ENCODE data around the gene CASP10. TPM values are rescaled to one million over a fixed set of nuclear protein-coding genes. Genes with fewer than 3 reads are reported as not detected.

Gene CASP10
- total and polyA plus RNA-seq, 2 donors (not counting 1 experiment from before 2014, with no cell fraction given) = 16.0 to 34.3 TPM

DNA sequence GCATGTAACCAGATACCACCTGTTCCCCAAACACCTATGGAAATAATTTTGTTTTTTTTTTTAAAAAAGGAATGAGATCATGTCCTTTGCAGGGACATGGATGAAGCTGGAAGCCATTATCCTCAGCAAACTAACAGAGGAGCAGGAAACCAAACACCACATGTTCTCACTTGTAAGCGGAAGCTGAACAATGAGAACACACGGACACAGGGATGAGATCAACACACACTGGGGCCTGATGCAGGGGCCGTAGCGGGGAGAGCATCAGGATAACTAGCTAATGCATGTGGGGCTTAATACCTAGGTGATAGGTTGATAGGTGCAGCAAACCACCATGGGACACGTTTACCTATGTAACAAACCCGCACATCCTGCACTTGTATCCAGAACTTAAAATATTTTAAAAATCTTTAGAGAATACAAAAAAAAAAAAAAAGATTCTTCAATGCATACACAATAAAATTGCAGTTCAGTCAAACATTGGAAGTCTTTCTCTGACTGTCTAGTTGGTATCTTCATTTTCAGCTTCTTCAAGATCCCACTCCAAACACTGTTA is 11.6 kb upstream of the CASP10 start:
- DNase-seq = no peak
- Mint-ChIP-seq H3K4me1 (peaks cover 27% of the 10 kb centered on the region), H3K9me3 (ENCODE audit: insufficient read depth) (no peaks in the 10 kb centered on the region), H3K27ac (no peak overlapping the region), H3K4me3 (no peak overlapping the region), H3K27me3 (no peaks in the 10 kb centered on the region)
- no peak overlapping the region for H3K4me2 ChIP-seq (replicated peaks; ENCODE audit: low read depth, low read length, poor library complexity, severe bottlenecking)
- no peak for ATAC-seq (ENCODE audit: low read depth)
- H3K36me3 ChIP-seq (replicated peaks in 1 of 2; ENCODE audit: control extremely low read depth in 1 of 2, control insufficient read depth in 1 of 2, extremely low read depth in 1 of 2, insufficient read depth in 2 of 2, low read length in 1 of 2) = peaks cover 2 to 4% of the 10 kb centered on the region in 2 experiments
- intact Hi-C loops (cut with micrococcal nuclease) = no loop called here
- H3K4me3 ChIP-seq (ENCODE audit: control extremely low read depth in 1 of 5, extremely low read depth in 1 of 5, insufficient read depth in 1 of 5, low read depth in 2 of 5, low read length in 4 of 5) = no peak overlapping the region
- 96% methylated on average over 4 of the region's 6 CpGs for WGBS (ENCODE audit: insufficient coverage)
- H4K20me1 ChIP-seq (ENCODE audit: control insufficient read depth, insufficient read depth, low read length, poor library complexity, severe bottlenecking) = no peaks in the 10 kb centered on the region
- no peak overlapping the region for H2AFZ ChIP-seq (ENCODE audit: insufficient read depth, low read depth, low read length, poor library complexity, severe bottlenecking)
- CTCF ChIA-PET = interaction anchor here (0.7 to 1.7 kb wide), 6 partner anchors 8 to 270 kb away, joined by 3 to 7 read pairs (median 4); partner anchors contain the start of gene CASP10
- peaks cover 7% of the 10 kb centered on the region for H3K79me2 ChIP-seq (ENCODE audit: control insufficient read depth, insufficient read depth, low read length)
- no peaks in the 10 kb centered on the region for H3K27me3 ChIP-seq (replicated peaks in 1 of 4; ENCODE audit: control extremely low read depth in 1 of 4, control insufficient read depth in 3 of 4, insufficient read depth in 4 of 4, low read length in 3 of 4)
- H3K4me1 ChIP-seq (ENCODE audit: control insufficient read depth in 2 of 2, insufficient read depth in 2 of 2, low read length in 2 of 2) = peaks cover 12 to 20% of the 10 kb centered on the region in 2 donors
- TF ChIP-seq, protein P1, sequence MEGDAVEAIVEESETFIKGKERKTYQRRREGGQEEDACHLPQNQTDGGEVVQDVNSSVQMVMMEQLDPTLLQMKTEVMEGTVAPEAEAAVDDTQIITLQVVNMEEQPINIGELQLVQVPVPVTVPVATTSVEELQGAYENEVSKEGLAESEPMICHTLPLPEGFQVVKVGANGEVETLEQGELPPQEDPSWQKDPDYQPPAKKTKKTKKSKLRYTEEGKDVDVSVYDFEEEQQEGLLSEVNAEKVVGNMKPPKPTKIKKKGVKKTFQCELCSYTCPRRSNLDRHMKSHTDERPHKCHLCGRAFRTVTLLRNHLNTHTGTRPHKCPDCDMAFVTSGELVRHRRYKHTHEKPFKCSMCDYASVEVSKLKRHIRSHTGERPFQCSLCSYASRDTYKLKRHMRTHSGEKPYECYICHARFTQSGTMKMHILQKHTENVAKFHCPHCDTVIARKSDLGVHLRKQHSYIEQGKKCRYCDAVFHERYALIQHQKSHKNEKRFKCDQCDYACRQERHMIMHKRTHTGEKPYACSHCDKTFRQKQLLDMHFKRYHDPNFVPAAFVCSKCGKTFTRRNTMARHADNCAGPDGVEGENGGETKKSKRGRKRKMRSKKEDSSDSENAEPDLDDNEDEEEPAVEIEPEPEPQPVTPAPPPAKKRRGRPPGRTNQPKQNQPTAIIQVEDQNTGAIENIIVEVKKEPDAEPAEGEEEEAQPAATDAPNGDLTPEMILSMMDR (IDR thresholded peaks at IDR 0.05) = no peak
- POLR2A ChIA-PET = interaction anchor here (0.7 to 1.5 kb wide), 4 partner anchors 14 to 241 kb away, joined by 3 to 8 read pairs (median 4); no protein-coding TSS in a partner anchor
- H3K27ac ChIP-seq (ENCODE audit: low read length in 2 of 2) = no peak overlapping the region
- H3K9me3 ChIP-seq (ENCODE audit: control extremely low read depth in 1 of 3, control insufficient read depth in 2 of 3, insufficient read depth in 1 of 3, low read length in 2 of 3) = peaks cover 0 to 4% (median 0%) of the 10 kb centered on the region in 3 donors
- no peak overlapping the region for H3K9ac ChIP-seq (ENCODE audit: low read length)

- no peak overlapping the region for H3K9ac ChIP-seq (ENCODE audit: low read length)
- no peaks in the 10 kb centered on the region for H3K9me3 ChIP-seq (ENCODE audit: control extremely low read depth in 1 of 3, control insufficient read depth in 2 of 3, insufficient read depth in 1 of 3, low read length in 2 of 3)
- ChIA-PET CTCF (interaction anchor here (1.0 kb wide), 1 partner anchor 11 kb away, joined by 7 read pairs; the partner anchor contains the start of gene CASP10), POLR2A (interaction anchor here (1.5 kb wide), 1 partner anchor 50 kb away, joined by 8 read pairs; no protein-coding TSS in a partner anchor)
- WGBS (ENCODE audit: insufficient coverage) = no CpG with 5 or more reads among the region's 2 CpGs
- H3K27ac ChIP-seq (ENCODE audit: low read length in 2 of 2) = no peak overlapping the region
- no peak for TF ChIP-seq EZH2 (IDR thresholded peaks at IDR 0.05; ENCODE audit: borderline replicate concordance, insufficient read depth, low read depth, low read length, poor library complexity, severe bottlenecking)
- TF ChIP-seq, protein P1 (IDR thresholded peaks at IDR 0.05) = no peak
- Mint-ChIP-seq H3K27ac (no peak overlapping the region), H3K4me1 (peaks cover 26% of the 10 kb centered on the region), H3K27me3 (no peaks in the 10 kb centered on the region), H3K4me3 (no peak overlapping the region), H3K9me3 (ENCODE audit: insufficient read depth) (no peaks in the 10 kb centered on the region)
- peaks cover 12 to 20% of the 10 kb centered on the region in 2 donors for H3K4me1 ChIP-seq (ENCODE audit: control insufficient read depth in 2 of 2, insufficient read depth in 2 of 2, low read length in 2 of 2)
- H3K4me3 ChIP-seq (ENCODE audit: control extremely low read depth in 1 of 5, extremely low read depth in 1 of 5, insufficient read depth in 1 of 5, low read depth in 2 of 5, low read length in 4 of 5) = no peak overlapping the region
- H3K36me3 ChIP-seq (replicated peaks in 1 of 2; ENCODE audit: control extremely low read depth in 1 of 2, control insufficient read depth in 1 of 2, extremely low read depth in 1 of 2, insufficient read depth in 2 of 2, low read length in 1 of 2) = peaks cover 0 to 2% of the 10 kb centered on the region in 2 experiments
- no peaks in the 10 kb centered on the region for H3K27me3 ChIP-seq (replicated peaks in 1 of 4; ENCODE audit: control extremely low read depth in 1 of 4, control insufficient read depth in 3 of 4, insufficient read depth in 4 of 4, low read length in 3 of 4)
- H3K79me2 ChIP-seq (ENCODE audit: control insufficient read depth, insufficient read depth, low read length) = peaks cover 4% of the 10 kb centered on the region
- intact Hi-C loops (cut with micrococcal nuclease) = no loop called here
- DNase-seq = no peak
- no peak overlapping the region for H2AFZ ChIP-seq (ENCODE audit: insufficient read depth, low read depth, low read length, poor library complexity, severe bottlenecking)
- H3K4me2 ChIP-seq (replicated peaks; ENCODE audit: low read depth, low read length, poor library complexity, severe bottlenecking) = no peak overlapping the region
- no peak for ATAC-seq (ENCODE audit: low read depth)
- no peaks in the 10 kb centered on the region for H4K20me1 ChIP-seq (ENCODE audit: control insufficient read depth, insufficient read depth, low read length, poor library complexity, severe bottlenecking)
These were observed 10.7 kb upstream of the CASP10 start for GRCh38 chr2:201172279-201172678.
